Measurements from ENCODE around the gene LARP4B.

LARP4B gene

DNA sequence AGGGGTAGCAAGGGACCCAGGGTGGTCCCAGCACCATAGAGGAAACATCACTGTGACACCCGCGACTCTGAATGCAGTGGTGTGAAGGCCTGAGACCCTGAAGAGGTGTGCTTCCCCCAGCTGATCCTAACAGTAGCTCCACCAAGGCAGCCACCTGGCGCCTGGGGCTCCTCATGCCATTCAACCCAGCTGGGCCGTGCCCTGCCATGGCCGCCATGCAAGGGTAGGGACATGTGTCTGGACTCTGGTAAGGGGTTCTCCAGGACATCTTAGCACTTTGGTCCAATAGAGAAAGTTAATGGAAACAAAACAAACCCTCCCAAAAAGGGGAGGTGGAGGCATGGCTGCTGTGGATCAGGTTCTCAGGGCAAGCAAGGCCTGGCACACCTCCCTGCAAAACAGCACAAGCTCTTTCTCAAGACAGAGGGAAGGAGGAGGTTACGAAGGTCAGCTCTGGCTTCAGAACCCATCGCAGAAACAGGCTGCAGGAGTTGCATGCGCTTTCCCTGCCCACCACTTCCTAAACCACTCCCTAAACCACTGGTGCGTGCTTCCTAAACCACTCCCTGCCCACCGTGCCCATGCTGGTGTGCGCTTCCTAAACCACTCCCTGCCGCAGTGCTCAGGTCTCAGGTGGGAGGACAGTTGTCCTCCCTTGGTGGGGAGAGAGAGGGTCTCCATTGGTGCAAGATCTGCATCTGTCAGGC lies 108.7 kb downstream of the LARP4B start:
- no peak for DNase-seq

DNA sequence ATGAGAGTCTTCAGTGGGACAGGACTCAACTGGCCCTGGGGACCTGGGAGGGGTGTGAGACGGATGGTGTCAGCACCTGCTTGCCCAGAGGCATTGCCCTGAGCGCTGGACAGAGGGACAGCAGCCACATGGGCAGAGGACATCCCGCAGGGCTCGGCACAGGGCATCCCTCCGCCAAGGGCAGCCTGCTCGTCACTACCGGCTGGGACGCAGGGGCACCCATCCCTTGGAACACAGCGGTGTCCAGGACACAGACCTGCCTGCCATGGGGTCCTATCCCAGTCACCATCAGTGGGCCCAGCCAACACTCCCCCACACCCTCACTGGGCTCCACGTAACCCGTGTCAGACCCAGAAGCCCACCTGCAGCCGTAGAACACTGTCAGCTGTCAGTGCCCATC lies 109.3 kb downstream of the LARP4B start:
- no peak for DNase-seq

DNA sequence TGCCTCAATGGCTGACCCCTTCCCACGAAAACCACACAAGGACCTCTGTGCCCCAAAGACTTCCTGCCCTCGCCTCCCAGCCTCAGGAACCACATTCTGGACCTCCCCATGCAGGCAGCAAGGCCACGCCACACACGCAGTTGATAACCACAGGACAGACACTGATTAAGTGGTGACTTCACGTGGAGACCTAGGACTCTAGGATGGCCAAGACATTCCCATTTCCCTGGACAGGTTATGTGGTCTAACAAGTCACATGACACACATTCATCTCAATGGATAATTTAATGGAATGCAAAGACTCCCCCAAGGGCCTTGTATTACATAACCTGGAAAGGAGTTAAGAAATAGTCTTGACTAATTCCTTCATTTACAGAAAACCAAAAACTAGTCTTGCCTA lies 110.2 kb downstream of the LARP4B start:
- DNase-seq: no peak

DNA sequence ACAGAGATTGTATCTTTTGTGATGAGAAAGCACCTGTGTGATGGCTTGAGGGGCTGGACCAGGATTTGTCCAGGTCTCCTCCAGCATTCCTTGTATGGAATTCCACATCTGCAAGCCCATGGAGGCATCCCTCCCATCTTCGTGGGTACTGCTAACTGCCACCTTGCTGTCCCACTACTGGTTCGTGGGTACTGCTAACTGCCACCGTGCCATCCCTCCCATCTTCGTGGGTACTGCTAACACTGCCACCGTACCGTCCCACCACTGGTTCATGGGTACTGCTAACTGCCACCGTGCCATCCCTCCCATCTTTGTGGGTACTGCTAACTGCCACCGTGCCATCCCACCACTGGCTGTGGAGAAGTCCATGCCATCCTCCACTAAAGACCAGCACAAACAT lies 111.7 kb downstream of the LARP4B start:
- no peak for DNase-seq

DNA sequence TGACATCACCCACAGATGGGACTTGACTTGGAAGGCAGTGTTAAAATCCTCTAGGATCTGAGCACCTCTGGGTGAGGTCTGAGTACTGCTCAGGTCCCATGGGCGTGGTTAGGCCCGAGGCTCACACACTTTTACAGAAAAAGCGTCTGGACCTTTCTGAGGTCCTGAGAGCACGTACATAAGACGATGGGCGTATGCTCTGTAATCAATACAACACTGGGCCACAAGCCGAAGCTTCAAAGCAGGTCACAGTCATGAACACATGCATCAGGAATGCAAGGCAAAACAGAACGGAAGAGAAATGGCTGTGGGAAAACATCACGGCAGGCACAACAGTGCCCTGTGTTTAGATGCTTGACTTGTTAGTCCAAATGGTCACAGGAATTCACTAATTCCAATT lies 112.2 kb downstream of the LARP4B start:
- DNase-seq: no peak

DNA sequence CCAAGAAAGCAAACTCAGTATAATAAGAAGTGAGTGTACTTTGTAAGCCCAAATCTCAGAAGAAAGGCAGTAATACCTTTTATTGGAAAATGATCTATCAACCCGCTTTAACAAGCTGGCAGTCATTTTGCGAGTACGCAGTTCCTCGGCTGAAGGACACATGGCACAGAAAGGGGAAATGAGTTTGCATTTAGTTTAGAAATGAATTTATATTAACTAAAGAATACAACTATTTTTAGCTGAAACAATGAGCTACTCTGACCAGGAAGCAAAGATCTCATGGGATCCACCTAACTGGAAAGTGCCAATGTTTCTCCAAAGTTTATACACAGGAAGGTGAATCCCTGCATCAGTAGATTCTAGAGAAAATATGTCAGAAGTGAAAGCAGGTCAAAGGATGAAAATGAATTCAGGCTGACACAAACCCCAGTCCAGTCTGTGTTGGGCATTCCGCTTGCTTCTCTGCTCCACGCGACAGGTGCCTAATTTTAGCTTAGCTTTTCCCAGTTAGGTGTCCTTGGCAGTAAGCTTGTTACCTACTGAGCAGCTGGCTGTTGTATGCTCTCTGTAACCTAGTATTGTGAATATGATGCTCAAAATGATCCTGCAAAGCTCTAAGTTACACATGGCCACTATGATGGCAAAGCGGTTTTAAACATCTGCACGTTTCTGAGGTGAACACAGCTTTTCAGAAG lies 112.8 kb downstream of the LARP4B start:
- no peak for DNase-seq

DNA sequence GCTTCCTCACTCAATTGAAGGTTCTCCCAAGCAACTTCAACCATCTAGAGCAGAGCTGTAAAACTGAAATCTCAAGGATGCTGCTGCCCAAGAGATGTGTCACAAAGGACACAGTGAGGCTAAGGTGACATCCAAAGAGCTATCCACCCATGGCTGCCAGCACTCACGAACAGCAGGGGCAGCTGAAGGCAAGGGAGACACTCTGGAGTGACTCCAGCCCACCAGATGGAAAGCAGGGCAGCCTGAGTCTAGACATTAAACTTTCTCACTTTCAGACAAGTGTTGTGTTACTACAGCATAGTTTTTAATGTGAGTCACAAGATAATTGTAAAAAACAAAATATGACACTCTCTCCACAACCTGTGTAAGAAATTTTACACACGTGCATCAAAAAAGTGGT lies 113.5 kb downstream of the LARP4B start:
- DNase-seq: no peak

DNA sequence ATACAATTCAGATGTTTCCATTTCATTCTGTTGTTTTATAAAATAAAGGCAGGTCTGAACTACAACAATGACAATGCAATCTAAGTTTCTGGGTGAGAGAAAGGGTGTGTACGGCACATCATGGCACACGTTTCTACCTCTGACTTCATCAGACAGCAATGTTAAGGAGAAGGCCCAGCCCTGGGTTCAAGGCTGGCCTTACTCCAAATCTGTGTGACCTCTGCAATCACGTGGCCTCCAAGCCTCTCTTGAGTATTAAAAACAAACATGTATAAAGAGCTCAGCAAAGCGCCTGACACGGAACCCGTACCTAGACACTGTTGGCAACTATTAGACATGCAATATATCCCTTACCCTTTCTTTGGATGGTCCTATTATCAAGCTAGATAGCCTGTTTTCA lies 114.1 kb downstream of the LARP4B start:
- DNase-seq: no peak

DNA sequence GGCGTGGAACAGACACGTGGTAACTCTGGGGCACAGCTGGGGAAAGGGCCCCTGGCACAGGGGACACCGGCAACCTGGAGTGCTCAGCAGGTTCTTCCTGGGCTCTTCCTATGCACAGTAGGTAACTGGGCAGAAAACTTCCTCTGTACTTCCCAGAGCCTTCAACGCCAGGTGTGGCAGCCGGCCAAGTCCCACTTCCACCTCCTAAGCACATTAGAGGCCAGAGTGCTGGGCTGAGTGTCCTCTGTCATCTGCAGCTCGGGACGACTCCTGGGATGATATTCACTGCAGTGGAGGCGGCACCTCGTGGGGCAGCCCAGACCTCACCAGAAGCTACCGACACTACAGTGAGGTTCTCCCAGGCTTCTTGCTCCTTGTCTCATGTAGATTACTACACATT lies 114.5 kb downstream of the LARP4B start:
- no peak for DNase-seq

DNA sequence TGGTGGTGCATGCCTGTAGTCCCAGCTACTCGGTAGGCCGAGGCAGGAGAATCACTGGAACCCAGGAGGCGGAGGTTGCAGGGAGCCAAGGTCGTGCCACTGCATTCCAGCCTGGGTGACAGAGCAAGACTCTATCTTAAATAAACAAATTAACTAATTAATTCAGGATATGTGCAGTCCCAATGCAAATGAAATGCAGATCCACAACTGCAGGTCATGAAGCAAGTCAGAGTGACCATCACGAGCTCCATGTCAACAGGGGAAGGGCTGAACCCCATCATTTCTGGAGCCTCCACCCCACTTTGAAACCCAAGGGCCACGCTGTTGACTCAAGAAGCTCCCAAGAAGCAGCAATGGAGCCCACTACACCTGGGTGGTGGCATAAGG lies 115.4 kb downstream of the LARP4B start:
- no peak for DNase-seq

DNA sequence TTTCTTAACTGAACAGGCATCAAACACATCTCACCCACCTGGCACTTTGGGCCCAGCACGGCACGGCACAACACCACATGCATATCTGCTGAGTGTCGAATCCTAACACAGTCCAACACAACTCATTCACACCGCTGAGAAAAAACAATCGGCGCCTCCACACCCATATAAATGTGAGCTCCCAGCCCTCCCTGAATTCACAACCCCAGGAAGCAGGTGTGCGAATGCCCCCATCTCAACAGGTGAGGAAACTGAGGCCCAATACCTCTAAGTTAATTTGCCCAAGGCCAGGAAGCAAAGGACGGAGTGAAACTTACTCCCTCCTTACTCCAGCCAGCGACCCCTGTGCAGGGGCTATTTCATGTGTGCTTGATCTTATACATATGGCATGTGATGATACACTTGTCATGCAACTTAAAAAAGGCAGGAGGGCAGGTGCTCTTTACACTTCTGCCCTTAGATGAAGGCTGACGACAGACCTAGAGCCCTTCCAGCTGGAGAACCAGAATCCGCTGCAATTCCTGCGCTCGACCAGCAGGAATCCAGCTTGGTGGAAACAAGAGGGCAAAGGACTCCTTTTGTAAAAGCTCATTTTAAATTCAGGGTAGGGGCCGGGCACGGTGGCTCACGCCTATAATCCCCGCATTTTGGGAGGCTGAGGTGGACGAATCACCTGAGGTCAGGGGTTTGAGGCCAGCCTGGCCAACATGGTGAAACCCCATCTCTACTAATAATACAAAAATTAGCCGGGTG lies 116.0 kb downstream of the LARP4B start:
- DNase-seq: no peak

DNA sequence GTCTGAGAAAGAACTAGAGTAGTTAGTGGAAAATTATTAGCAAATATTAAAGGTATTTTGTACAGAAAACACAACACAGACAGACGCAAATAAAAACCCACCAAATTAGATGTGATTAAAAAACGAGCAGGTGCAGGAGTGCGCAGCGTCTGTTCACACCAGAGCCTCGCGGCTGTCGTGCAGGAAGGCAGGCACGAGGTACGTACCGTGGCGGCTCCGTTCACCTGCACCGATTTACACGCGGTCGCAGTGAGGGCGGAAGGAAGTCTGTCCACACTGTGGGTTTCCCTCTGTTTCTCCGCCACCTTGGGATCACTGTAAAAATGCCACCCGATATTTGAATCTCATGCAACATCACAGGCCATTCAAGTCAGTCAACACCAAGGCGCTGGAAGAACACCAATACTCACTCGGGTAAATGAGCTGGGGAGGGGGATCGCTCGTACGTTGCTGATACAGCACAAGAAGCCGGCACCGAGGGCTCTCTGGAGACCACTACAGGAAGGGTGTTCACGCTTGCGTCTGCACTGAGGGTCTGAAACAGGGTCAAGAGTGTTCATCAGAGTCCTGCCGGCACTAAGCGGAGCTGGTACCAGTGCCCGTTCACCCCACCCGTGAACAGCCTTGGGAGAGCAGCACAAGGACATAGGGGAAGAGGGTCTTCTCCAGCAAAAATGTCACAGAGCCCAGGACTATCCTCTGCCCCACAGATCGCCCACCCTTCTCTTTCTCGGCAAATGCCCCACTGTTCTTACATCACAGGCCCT lies 116.8 kb downstream of the LARP4B start:
- no peak for DNase-seq

DNA sequence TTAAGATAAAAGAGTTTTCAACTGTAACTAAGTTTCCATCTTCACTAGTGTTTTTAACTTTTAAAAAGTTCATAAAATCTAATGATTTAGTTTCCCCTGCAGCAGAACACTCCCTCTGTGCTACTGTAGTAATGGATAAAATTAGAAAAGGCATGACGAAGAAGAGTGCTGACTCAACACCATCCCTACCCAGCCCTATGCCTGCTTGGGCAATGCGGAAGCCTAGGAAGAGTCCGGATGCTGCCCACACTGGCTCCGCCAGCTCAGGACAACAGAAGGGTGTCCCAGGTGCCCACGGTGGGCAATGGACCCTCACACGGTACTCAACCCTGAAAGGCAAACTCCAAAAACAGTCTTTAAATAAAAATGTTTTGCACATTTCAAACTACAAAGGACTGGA lies 118.2 kb downstream of the LARP4B start:
- no peak for DNase-seq

DNA sequence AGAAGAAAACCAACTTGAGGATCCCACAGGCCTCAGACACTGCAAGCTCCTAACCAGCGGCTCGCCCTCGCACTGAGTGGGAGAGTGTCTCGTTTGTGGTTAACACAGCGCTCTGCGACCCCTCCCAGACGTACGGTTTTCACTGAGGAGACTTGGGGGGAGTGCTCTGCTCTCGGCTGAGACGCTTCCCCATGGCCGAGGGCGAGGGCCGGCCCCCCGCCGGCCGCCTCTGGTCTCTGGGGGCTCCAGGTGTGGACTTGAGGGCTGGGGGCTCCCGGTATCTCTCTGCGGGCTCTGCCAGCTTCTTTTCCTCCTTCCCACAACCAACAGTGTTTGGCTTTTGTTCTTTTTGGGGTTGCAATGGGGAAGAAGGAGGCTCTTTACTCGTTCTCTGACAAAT lies 118.7 kb downstream of the LARP4B start:
- DNase-seq: no peak

DNA sequence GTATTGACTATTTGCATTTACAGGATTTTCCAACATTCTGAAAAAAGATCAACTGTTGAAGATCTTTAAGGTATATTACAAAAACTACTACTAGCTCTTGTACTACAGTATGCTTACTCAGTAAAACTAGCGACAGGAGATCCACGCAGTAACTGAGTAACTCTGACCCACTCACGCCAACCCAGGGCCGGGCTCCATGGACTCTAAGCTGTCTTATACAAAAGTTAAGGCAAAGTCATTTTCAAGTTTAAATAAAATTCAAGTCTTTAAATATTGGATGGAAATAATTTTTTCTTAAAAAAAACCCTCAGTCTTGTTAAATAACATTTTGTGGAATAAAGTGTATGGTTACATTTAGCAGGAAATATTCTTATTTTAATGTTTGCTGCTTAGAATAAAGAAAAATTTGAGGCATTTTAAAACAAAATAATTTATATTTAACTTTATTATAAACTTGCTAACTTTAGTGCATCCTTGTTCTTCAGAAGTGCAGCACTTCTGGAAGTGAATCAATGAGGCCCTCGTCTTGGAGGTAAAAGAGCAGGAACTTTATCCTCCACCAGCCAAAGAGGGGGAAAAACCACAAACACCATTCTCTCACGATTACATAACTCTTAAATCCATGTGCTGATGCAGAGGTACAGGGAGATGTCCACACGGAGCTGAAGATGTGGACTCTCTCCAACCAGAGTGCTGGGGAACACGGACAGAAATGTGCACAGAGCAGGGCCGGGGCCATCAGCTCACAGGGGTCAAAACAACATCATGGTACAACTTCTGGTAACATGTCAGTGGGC lies 119.9 kb downstream of the LARP4B start:
- DNase-seq: no peak

DNA sequence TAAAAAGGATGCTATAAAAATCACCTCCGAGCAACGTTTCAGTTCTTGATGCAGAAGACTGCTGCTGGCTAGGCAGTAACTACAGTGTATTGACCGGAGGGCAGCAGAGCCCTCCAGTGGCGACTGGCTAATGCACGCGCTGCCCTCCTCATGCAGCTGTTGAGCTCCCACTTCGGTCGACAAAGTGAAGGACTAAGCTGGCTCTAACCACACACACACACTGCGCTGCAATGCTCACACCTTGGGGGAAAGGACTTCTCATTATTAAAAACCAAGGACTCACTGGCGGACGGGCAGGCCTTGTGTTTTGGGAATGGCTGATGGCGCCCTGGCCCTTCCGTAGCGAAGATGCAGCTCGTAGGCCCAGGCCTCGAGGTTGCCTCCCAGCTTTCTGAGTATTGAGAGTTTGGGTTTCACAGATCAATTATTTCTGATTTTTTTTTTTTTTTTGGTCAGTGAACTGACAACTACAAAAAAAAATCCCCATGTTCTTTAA lies 121.1 kb downstream of the LARP4B start:
- DNase-seq: no peak

DNA sequence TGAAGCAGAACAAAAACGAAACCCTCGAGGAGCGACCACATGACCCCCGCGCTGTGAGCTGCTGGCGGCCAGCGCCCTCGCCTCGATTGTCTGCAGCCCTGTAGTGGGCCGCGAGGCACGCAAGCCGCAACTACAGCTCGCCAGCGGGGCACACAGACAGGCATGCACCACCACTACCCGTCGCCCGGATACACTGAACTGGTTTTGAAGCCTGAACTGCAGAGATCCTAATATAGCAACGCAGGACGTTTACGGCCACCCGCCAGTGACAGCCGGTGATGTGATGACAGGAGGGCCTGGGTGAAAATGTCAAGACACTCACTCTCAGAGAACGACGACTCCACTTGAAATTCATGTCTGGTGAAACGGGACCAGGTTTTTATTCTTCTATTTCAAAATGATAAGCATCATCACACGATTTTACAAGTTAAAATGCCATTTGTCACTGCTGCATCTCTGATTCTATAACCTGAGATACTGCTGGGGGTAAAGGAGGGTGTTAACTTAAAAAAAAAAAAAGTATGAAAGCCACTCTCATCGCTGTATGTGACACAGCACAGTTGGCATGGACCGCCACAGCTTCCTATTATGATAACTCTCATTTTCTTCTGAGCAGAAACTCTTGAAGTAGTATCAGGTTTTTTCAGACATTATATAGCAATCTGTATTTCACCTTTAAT lies 121.7 kb downstream of the LARP4B start:
- DNase-seq: no peak

DNA sequence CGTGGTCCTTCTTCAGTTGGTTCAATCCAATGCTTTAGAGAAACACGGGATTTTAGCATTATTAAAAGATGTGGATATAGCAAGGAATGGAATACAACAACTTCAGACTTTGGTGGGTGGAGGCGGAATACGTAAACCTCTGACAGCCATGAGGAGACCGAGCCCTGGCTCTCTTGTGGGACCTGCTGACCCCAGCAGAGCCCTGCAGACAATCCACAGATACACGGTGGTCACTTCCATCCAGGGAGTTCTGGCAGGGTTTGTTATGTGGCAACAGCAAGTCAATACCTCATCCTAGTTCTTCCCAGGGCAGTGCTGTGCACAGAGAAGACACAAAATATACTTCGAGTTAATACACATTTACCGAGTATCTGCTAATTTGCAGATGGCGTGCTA lies 123.5 kb downstream of the LARP4B start:
- DNase-seq: no peak

DNA sequence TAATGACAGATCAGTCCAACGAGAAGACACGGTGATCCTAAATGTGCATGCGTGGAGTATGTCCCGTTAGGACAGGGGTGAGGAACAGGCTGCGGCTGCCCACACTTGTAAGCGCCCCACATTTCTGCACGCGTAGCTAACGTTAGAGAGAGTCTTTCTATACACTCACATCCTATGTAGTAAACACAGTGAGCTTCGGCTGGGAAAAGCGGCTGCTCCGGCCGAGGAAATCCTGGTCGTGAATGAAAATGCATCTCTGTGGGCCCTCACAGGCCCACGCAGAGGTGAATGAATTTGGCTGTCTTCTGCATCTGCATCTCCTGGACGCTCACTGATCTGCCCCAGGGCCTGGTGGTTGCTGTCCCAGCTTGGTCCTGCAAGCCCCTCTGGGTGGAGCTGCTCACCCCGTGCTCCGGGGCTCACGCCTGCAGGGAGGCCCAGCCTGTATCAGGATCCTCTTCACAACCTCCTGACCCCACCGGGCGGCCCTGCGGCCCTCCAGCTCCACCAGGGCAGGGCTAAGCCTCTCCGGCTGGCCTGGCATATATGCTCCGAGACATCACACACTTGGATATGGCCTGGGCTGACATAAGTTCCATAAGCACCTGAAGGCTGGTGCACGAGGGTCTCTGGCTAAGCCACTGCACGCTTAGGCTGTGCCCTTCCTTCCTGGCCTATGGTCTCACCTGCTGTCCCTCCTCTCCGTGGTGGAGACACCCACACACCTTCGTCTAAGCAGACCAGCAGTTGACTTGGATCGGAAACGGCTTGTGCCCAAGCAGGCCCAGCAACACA lies 124.1 kb downstream of the LARP4B start:
- DNase-seq: no peak

DNA sequence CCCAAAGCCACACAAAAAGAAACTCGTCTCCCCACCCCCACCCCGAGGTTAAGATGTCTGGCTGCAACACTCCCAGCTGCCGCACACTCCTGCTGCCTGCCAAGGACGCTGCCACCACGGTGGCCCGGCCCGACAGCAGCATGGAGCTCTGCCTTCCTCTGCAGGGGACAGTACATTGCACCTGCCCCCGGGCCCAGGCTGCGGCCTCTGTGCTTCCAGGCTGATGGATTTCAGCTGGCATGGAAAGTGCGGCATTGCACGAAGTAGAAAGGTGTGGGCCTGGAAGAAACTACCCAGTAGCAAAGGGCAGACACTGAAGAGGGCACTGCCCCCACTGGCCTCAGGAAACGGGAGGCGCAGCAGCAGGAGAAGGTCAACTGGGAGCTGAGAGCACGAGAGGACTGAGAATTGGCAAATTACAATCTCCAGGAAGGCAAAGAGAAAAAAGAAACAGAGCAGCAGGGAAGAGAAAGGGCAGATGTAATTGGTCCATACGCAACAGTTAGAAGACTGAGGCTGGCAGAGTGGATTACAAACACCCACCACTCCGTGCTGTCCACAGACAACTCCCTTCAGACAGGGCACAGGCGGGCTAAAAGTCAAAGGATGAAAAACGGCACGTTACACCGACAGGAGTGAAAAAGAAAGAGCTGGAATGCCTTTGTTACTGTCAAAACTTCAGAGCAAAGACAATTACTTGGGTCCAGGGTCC lies 124.9 kb downstream of the LARP4B start:
- DNase-seq: no peak
